Activated T-helper 9 cell treated with anti-CD3 and anti-CD28 coated beads, Interleukin-2, amount 50 U/mL, for 16 hours (primary cell): Measurements from ENCODE around the gene CD109.
"Not testable (repeated sequence)": the region's sequence is repeated elsewhere in the genome, so short reads cannot be mapped to it uniquely, and the experiment has no call there.

Source experiments
- DNase-seq: peaks from one replicate; pipeline ENCODE4 v3.0.0-alpha.2; 2020; ENCODE audit warnings: low read depth

CD109 gene

DNA sequence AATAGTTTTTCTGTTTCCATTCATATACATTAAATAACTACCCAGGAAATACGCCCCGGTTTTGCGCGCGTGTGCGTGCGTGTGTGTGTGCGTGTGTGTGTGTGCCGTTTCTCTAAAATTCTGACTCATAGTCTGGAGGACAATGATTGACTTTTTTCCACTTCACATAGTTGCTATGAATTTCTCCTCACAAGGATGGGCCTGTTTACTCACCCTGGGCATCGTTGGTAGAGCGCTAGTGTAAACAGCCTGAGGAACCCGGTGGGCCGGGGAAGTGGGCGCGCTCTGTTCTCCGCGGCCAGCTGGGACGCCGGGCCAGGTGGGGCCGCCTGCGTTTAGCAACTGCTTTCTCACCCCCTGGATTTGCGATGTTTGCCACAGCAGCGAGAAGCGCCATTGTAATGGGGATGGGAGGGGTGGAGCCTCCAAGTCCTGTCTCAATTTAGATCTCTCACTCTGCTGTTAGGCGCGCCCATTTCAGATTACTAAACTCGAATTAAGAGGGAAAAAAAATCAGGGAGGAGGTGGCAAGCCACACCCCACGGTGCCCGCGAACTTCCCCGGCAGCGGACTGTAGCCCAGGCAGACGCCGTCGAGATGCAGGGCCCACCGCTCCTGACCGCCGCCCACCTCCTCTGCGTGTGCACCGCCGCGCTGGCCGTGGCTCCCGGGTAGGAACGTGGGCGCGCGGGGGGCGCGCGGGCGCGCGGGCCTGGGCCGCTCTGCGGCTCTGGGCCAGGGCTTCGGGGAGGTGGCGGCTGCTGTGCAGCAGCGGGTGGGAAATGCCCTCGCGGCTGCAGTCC lies at the start of gene CD109:
Gene CD109, plus strand, starts transcription at position 585 of the 803 bp plus-strand sequence. Its CDS starts 13 bp downstream, at position 598.
- DNase-seq = peak; percentile 49

DNA sequence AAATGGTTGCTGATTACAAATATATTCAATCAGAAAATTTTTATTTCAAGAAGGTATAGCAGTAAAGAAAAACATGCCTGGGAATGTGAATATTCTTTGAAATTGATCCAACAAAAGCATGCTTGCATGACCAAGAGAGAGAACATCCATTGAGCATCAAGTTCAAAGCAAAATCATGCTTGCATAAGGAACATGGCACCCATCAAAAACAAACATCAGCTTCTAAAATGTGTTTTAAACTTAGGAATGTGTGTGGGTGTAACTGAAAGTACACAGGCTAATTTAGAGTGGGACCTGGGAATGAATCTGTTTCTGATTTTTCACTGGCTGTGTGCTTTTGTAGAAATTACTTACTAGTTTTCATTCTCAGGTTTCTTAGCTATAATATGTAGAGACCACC lies 47.8 kb upstream of the CD109 start:
- no peak for DNase-seq

DNA sequence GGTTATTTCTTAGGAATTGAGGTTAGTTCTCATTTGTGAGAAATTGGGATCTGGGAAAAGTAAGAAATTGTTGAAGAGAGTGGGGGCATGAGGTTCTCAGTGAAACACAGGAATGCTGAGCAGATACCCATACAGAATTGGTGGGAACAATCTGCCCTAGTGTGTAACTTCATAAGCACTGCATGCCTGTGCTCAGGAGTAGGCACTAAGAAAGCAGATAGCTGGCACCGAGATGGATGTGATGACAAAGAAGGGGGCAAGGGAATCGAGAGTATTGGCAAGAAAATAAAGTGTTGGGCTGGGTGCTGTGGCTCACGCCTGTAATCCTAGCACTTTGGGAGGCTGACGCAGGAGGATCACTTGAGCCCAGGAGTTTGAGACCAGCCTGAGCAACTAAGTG lies 46.2 kb upstream of the CD109 start:
- no peak for DNase-seq

DNA sequence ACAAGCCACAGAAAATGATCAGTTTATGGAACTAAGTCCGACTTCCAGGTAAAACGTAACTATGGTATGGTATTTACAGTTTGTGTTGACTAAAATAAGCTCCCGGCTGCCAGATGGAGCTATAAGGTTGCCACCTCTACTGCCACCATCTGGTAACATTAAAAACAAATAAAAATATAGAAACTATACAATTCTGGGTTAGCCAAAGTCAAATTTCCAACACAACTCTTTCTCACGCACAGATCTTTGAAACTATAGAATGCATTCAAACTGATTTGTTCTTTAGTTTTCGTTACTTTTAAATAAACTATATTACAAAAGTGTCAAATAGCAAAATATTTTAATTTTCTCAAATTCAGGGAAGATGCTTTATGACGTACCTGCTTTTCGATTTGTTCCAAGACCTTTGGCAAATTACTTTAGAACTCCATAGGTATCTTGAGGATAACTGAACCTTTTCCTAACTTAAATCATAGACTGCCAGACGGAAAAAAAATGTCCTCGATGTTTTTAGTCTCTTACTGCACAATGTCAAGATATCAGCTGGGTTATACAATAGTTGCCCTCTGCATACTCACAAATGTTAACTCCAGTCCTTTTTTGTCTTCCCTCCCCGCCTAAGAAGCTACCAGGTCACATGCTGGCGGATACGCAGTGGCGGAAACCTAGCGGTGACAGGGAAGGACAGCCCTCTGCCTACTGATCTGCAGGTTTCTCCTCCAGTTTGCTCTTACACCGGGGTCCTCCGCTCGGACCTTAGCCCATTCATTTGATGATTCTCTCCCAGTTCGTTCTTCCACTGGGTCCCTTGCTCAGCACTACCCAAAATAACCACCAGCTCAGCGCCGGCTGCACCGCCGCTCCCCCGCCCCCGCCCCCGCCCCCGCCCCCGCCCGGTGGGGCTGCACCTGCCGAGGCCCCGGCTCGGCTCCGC lies 43.1 kb upstream of the CD109 start:
- DNase-seq = peak; percentile 41

DNA sequence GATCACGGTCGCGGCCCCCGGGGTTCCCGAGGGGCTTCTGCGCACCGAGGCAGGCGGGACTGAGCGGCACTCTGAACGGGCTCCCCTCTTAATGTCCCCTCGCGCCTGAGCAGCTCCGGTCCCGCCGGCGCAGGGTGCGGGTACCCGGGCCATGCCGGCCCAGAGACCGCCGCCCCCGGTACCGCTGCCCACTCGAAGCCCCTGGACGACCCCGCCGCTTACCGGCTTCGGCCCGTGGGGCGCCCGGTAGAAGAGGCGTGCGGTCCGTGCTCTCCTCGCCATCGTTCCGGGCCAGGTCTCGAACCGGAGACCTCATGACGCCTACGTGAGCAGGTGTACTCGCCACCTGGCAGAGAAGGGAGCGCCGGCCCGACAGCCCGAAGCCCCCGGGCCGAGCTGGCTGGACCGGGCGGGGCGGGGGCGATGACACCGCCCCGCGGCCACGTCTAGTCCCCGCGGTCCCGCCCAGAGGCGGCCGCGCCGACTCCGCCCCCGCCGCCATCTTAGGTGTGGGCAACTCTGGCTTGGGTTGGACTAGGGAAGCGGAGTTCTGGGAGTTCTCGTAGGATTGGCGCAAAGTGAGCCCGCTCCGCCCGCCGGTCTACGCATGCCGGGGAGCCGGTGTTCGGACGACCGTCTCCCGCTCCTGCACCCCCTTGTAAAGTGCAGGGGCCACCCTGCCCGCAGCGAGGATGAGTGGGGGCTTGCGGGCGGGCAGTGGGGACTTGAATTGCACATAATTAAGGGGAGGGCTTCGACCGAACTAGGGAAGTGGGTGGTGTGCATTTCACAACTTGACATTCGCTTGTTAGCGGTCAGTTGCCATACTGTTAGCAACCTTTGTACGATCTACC lies 42.2 kb upstream of the CD109 start, which contains the start of gene SLC17A5:
Gene SLC17A5, minus strand, starts transcription at position 422 of the 854 bp plus-strand sequence. Its CDS starts 106 bp downstream, at position 316.
- peak; percentile 87 for DNase-seq

DNA sequence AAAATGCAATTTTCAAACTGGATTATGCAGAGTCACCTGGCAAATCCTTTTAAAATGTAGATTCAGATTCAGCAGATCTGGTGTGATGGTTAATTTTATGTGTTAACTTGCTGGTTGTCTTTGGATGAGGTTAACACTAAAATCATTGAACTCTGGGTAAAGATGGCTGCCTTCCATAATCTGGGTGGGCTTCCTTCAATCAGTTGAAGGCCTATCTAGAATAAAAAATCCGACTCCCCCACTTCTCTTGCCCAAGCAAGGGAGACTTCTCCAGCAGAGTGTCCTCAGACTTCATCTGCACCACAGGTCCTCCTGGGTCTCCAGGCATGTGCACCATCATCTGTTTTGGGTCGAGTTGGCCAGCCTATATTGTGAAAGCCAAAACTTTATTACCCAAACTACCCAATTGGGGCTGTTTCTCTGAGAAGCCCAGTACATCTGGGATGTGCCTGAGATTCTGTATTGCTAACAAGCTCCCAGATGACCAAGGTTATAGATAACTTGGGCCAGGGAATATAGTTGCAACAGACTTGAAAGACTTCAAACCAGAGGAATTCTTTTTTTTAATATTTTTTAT lies 40.6 kb upstream of the CD109 start:
- DNase-seq = no peak

DNA sequence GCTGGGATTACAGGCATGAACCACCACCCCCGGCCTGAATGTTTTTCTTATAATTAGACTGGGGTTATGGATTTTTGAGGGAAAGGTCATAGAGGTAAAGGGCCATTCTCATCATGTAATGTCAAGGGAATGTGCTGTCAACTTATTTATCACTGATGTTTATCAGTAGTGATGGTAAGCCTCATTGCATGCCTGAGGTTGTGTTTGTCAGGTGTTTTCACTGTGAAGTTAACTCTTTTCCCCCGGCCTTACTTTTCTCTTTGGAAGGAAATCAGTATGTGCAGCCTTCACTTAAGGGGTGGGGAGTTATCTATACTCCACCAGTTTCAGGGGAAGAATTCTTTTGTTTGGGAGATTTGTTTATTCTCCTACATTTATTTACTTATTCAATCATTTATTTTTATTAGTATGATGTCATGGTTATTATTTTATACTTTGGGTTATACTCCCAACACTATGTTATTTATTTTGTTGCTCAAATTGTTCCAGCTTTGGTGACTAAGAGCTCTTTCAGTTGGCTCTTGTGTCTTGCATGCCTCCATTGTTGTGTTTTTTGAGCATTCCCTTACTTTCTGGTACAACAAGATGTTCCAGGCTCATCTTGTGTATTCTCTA lies 39.4 kb upstream of the CD109 start:
- DNase-seq = no peak

DNA sequence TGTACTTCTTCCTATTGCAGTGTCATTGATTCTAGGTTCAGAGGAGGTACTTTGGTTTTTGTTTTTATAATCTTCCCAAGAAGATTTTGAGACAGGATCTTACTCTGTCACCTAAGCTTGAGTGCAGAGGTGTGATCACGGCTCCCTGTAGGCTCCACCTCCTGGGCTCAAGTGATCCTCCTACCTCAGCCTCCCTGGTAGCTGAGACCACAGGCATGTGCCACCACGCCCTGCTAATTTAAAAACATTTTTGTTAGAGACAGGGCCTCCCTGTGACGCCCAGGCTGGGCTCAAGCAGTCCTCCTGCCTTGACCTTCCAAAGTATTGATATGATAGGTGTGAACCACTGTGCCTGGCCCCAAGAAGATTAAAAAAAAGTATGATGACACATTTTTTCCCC lies 38.8 kb upstream of the CD109 start:
- DNase-seq = no peak

DNA sequence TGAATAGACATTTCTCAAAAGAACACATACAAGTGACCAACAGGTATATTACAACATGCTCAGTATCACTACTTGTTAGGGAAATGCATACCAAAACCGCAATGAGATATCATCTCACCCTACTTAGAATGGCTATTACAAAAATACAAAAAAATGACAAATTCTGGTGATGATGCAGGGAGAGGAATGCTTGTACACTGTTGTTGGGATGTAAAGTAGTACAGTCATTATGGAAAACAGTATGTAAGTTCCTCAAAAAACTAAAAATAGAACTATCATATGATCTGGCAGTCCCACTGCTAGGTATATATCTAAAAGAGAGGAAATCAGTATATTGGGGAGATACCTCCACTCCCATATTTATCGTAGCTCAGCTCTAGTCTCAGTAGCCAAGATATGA lies 31.3 kb upstream of the CD109 start:
- DNase-seq = no peak

DNA sequence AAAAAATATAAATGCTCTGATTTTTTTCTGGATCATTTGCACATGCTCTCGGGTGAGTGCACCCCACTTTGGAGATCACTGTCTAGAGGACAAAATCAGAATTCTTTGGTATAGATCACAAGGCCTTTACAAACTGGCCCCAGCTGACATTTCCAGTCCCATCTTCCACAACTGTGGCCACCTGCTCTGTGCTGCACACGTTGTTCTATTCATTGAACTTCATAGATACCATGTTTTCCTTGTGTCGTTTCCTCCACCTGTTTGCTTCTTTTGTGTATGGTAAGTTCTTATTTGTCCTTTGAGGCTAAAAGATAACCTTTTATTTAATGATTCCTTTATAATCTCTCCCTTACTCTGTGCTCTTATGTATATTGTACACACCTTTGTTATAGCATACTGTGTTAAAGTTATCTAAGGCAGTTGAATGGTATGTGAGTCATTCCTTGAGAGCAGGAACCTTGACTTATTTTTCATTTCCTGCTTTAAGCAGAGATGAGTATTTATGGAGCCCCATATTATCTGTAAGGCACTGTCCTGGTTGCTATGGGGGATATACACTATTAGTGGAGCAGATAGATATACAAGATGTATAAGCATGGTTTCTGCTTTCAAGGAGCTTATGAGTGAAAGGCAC lies 30.2 kb upstream of the CD109 start:
- no peak for DNase-seq

DNA sequence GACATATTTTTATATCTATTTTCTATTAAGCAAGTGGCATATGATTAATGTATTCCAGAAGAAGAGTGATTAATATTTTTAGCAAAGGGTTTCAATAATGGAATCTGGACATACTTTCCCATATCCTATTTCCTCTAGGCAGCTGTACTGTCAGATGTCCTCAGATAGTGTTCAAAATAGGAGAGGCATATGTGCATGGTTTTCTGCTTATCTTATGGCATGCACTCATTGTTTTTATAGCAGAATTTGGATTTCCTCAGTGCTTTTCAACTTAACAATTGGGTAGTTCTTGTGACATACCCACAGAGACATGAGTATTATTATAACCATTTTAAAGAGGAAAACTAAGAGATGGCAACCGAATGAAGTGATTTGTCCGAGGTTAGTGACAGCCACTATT lies 29.6 kb upstream of the CD109 start:
- DNase-seq = no peak

DNA sequence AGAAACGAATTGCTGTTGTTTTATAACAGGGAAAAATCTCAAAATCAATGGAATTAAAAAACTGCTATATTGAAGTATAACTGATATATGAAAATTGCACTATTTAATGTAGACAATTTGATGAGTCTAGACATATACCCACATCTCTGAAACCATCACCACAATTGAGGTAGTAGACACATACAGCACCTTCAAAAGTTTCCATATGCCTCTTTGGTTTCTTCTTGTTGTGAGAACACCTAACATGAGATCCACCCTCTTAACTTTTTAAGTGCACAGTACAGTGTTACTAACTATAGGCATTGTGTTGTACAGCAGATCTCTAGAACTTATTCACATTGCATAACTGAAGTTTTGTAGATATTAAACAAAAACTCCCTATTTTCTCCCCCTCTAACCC lies 28.2 kb upstream of the CD109 start:
- no peak for DNase-seq

DNA sequence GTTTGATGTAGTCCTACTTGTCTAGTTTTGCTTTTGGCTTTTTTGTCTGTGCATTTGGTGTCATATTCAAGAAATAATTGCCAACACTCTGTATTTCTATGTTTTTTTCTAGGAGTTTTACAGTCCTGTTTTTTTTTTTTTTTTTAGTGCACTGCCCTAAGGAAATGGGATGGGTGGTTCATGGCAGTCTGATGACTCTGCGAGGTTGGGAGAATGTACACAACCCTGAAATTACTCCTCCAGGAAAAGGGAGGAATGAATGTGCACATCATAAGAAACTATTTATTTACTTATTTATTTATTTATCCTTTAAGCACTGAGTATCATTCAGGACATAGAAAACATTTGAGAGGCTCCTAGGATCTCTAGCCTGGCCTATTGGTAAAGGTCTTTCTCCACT lies 27.0 kb upstream of the CD109 start:
- no peak for DNase-seq

DNA sequence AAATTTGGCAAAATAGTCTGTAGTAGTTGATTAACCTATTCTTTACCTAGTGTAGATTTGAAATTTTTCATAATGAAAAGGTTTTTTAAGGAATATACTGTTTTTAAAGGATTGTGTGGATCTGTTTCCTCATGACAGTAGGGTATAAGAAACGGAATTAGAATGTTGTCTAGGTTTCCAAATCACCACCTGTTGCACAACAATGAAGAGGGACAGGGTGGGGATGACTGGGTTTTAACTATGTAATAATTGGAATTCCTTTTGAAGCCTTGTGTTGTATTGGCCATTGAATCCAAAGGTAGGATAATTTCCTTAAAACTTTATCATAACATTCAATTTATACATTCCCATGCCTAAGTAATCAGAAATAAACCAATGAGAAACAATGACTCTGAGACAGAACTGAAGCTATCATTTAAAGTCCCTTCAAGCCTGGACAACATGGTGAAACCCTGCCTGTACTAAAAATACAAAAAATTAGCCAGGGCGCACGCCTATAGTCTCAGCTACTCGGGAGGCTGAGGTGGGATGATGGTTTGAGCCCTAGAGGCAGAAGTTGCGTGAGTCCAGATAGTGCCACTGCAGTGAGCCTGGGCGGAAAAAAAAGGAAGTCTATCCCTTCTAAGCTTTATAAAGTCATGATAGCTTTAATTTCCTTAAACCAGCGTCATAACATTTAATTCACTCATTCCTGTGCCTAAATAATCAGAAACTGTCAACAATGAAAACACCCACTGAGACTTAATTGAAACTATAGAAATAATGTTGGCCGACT lies 23.9 kb upstream of the CD109 start:
- no peak for DNase-seq

DNA sequence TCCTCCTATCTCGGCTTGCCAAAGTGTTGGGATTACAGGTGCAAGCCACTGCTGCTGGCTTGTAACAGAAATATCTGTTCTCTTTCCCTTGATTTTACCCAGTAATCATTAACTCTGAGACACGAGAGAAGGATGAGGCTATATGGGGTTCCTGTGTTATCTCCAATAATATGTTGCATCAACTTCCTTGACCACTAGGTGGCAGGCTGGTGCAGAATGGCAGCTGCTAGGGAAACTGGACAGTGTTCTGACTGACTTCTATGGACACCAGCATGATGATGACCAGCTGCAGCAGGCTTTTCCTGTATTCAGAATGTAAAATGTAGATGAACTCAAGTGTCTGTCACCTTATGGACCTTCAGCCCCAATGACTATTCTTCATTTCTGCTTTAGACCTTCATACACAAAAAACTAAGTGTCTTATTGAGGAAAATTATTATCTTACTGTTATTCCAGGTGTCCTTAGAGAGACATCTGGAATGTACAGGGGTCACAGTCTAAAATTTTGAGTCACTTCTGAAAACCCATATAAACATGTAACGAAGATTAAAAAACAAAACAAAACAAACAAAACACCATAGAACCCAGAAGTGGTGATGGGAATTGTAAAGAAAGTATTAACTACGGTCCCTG lies 20.4 kb upstream of the CD109 start:
- DNase-seq = peak; percentile 50

DNA sequence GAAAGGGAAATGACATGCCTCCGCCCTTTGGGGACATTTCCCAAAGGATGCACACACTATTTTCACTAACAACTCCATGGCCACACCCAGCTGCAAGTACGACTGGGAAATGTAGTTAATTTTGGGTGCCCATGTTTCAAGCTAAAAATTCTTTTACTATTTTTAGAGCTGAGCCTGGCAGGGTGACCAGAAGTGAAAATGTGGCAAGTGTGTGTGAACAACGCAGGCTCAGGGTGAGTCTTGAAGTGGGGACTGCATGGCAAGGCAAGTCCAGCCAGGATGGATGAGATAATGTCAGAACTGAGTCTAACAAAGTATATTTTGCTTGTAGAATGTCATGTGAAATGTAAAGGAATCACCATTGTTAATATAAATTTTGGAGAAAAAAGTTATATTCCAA lies 17.0 kb upstream of the CD109 start:
- no peak for DNase-seq

DNA sequence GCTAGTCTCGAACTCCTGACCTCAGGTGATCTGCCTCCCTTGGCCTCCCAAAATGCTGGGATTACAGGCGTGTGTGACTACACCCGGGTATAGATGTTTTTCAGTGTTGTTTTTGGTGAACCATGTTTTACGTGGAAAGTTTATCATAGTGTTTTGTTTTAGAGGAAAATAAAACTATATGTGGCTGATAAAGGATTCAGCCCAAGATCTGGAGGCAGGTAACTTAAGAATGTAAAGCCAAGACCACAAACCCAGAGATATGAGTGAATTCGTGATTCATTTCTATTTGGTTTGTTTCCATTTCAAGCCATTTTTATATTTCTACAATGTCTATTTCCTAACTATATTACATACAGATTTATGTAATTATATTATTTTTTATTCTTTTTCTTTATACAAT lies 16.2 kb upstream of the CD109 start:
- DNase-seq = not testable (repeated sequence)

DNA sequence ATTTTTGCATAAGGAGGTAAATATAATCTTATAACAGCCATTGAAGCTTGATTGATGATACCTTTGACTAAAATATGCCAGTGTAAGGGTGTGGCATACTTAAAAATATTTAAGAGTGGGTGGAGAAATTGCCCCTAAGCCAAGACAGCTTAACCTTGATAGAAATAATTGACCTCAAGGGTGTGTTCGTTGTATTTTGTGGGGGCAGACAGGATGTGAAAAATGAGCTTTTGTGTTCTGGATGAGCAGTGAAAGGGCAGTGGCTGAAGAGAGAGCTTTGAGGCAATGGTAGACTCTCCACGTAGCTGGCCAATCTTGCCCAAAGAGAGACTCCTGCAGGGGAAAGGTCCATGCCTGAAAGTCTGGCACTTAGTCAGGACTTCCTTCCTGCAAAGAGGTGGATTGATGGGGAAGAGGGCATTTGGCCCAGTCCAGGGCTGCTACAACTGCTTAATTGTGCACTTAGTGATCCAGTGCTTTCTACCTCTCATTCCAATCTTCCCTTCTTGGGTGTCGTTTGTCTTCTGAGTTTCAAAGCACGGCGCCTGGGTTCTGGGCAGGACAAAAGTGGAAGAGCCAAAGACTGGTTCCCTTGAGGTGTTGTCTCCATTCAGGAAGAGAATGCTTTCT lies 15.6 kb upstream of the CD109 start:
- DNase-seq = no peak

DNA sequence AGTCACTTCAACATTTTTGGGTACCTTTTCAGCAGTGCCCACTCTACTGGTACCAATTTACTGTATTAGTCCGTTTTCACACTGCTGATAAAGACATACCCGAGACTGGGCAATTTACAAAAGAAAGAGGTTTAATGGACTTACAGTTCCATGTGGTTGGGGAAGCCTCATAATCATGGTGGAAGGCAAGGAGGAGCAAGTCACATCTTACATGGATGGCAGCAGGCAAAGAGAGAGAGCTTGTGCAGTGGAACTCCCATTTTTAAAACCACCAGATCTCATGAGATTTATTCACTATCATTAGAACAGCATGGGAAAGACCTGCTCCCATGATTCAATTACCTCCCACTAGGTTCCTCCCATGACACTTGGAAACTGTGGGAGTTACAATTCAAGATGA lies 12.4 kb upstream of the CD109 start:
- DNase-seq = not testable (repeated sequence)
